Body of pancreas (tissue), 4 donors: Measurements from ENCODE around the gene NPW.

Experiments used
- POLR2A ChIP-seq, 3 donors: fragments of 450-650 bp; IDR thresholded peaks; one replicate each; pipeline ENCODE4 v1.6.1; 2016; ENCODE audit warnings: antibody characterized with exemption in 3 of 3, mild to moderate bottlenecking in 2 of 3
- TF ChIP-seq, protein P1 (sequence below), 7 experiments: fragments of 450-650 bp in 4 of 7; fragments of 200-600 bp in 3 of 7; sonication (generic) in 3 of 7; IDR thresholded peaks; one replicate each; pipeline ENCODE4 v1.5.1; 2016 to 2019; ENCODE audit warnings: antibody characterized with exemption in 7 of 7

DNA sequence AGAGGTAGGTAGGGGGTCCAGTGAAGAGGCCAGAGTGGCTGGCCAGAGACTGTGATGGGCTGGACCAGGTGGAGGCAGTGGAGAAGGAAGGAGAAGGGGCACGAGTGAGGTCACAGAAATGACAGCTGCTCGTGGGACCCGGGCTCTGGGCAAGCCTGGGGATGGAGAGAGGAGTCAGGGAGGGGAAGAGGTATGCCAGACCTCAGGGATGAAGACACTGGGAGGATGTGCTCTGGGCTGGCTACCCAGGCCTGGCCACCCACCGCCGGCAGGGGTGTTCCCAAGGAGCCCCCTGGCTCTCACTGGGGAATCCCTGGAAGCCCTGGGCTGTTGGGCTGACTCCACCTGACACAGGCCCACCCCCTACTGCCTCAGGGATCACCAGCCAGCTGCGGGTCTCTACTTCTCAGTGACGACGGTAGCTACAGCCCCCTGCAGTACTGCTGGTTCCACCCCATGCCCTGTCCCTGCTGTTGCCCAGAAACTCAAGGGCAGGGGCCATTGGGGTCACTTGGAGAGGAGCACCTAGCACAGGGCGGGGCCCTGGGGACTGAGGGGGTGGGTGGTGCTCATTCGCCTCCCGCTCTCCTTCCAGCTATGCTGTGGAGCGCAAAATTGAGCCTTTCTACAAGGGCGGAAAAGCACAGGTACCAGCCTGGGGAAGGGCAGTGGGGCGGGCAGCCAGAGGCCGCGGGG, 46.0 kb upstream of the NPW start:
- TF ChIP-seq, protein P1, sequence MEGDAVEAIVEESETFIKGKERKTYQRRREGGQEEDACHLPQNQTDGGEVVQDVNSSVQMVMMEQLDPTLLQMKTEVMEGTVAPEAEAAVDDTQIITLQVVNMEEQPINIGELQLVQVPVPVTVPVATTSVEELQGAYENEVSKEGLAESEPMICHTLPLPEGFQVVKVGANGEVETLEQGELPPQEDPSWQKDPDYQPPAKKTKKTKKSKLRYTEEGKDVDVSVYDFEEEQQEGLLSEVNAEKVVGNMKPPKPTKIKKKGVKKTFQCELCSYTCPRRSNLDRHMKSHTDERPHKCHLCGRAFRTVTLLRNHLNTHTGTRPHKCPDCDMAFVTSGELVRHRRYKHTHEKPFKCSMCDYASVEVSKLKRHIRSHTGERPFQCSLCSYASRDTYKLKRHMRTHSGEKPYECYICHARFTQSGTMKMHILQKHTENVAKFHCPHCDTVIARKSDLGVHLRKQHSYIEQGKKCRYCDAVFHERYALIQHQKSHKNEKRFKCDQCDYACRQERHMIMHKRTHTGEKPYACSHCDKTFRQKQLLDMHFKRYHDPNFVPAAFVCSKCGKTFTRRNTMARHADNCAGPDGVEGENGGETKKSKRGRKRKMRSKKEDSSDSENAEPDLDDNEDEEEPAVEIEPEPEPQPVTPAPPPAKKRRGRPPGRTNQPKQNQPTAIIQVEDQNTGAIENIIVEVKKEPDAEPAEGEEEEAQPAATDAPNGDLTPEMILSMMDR (IDR thresholded peaks at IDR 0.05): no peak
- TF ChIP-seq POLR2A (IDR thresholded peaks at IDR 0.05): no peak
